Caco-2 (cell line): Measurements from ENCODE around the gene PAQR4. TPM values are rescaled to one million over a fixed set of nuclear protein-coding genes. Genes with fewer than 3 reads are reported as not detected.

Source experiments
- BruUV-seq: library from RNA; stranded (reverse); fragments of 400-500 nt; replicated peaks from 2 replicates; lab custom pipeline; 2021; lab: Mats Ljungman, UMichigan
- CTCF ChIA-PET: fragments of 300-600 bp; sonication (Branson Sonifier 250); formaldehyde crosslinking; loops from one replicate; lab custom pipeline; 2022; ENCODE audit warnings: antibody characterized with exemption; lab: Charles Lee
- POLR2A ChIA-PET: fragments of 300-600 bp; sonication (Branson Sonifier 250); formaldehyde crosslinking; loops from one replicate; lab custom pipeline; 2022; ENCODE audit warnings: antibody characterized with exemption; lab: Charles Lee
- DNase-seq, 2 experiments: peaks; one replicate each; pipeline versions ENCODE4 v3.0.0 to v3.0.0-alpha.2; 2020 to 2022
- H3K27me3 ChIP-seq: replicated peaks from 2 replicates; pipeline ENCODE4 v1.6.0; 2011; ENCODE audit warnings: low read length; ENCODE audit not compliant: control insufficient read depth, insufficient read depth
- H3K36me3 ChIP-seq: 2 replicates; pipeline ENCODE4 v1.5.1; 2011; ENCODE audit warnings: low read length; ENCODE audit not compliant: control insufficient read depth, insufficient read depth
- H3K4me1 ChIP-seq: fragments of 250-450 bp; sonication (Bioruptor Pico); 2 replicates; pipeline ENCODE4 v1.5.1; 2020; ENCODE audit warnings: mild to moderate bottlenecking
- H3K4me3 ChIP-seq: 2 replicates; pipeline ENCODE4 v1.5.1; 2011; ENCODE audit warnings: low read depth, mild to moderate bottlenecking, control low read depth, low read length
- H3K9me3 ChIP-seq: fragments of 250-450 bp; sonication (Bioruptor Pico); 2 replicates; pipeline ENCODE4 v1.5.1; 2020; ENCODE audit warnings: mild to moderate bottlenecking, moderate library complexity
- H3K27ac Mint-ChIP-seq: one replicate; pipeline ENCODE4 v1.8.0; 2022; ENCODE audit warnings: mixed read lengths; ENCODE audit not compliant: unreplicated experiment
- H3K27me3 Mint-ChIP-seq: one replicate; pipeline ENCODE4 v1.8.0; 2022; ENCODE audit warnings: mixed read lengths; ENCODE audit not compliant: insufficient read depth, unreplicated experiment
- H3K36me3 Mint-ChIP-seq: one replicate; pipeline ENCODE4 v1.8.0; 2022; ENCODE audit warnings: mild to moderate bottlenecking, mixed read lengths; ENCODE audit not compliant: insufficient read depth, unreplicated experiment
- H3K4me1 Mint-ChIP-seq: one replicate; pipeline ENCODE4 v1.8.0; 2022; ENCODE audit warnings: low read depth, mixed read lengths; ENCODE audit not compliant: unreplicated experiment
- H3K4me3 Mint-ChIP-seq: one replicate; pipeline ENCODE4 v1.8.0; 2022; ENCODE audit warnings: mild to moderate bottlenecking, moderate library complexity, mixed read lengths; ENCODE audit not compliant: unreplicated experiment
- H3K9me3 Mint-ChIP-seq: one replicate; pipeline ENCODE4 v1.8.0; 2022; ENCODE audit warnings: mixed read lengths; ENCODE audit not compliant: unreplicated experiment
- CTCF ChIP-seq, 2 experiments: fragments of 200-600 bp in 1 of 2; IDR thresholded peaks; 1 replicate in 1 of 2; 2 replicates in 1 of 2; pipeline versions ENCODE4 v1.5.1 to v1.8.0; 2011 to 2022; ENCODE audit warnings: antibody characterized with exemption in 1 of 2, control low read depth in 1 of 2, inconsistent platforms in 1 of 2, low read depth in 1 of 2, low read length in 1 of 2, mild to moderate bottlenecking in 1 of 2, moderate library complexity in 1 of 2; ENCODE audit not compliant: insufficient read depth in 1 of 2, severe bottlenecking in 1 of 2, unreplicated experiment in 1 of 2
- intact Hi-C: fragments of 100-400 bp; cut with micrococcal nuclease; formaldehyde crosslinking; loops from one replicate; pipeline ENCODE4 v1.10.0; 2022; ENCODE audit not compliant: unreplicated experiment
- total RNA-seq: library from RNA; stranded (reverse); gene quantifications from 2 replicates; pipeline ENCODE4 v1.2.3, GENCODE V29; 2022

Gene PAQR4
- total RNA-seq, 1 experiment from 2014 or later, result 12.0 TPM

- no peak for TF ChIP-seq CTCF (IDR thresholded peaks at IDR 0.05; ENCODE audit: insufficient read depth in 1 of 2, low read depth in 1 of 2, low read length in 1 of 2, severe bottlenecking in 1 of 2, unreplicated experiment in 1 of 2)
- Histone ChIP-seq H3K36me3 (no peaks in the 10 kb centered on the region), H3K4me3 (peak overlapping the region; percentile 54), H3K27me3 (no peaks in the 10 kb centered on the region), H3K9me3 (no peaks in the 10 kb centered on the region), H3K4me1 (peaks cover 17% of the 10 kb centered on the region)
- BruUV-seq, result no TSS peak
- no peak overlapping the region for H3K27ac Mint-ChIP-seq
- CTCF ChIA-PET, result interaction anchor here (0.7 to 1.9 kb wide), 6 partner anchors 16 to 1611 kb away, joined by 3 to 5 read pairs (median 4); partner anchors contain the start of gene PKMYT1
- POLR2A ChIA-PET, result interaction anchor here (1.0 kb wide), 1 partner anchor 16 kb away, joined by 5 read pairs; the partner anchor contains the start of gene PKMYT1
- H3K4me3 Mint-ChIP-seq, result peak overlapping the region; percentile 93
- peaks cover 10% of the 10 kb centered on the region for H3K36me3 Mint-ChIP-seq
- intact Hi-C loops, result no loop called here
- H3K4me1 Mint-ChIP-seq, result no peaks in the 10 kb centered on the region
- peak; percentile 91 to 93 for DNase-seq
- H3K27me3 Mint-ChIP-seq, result no peaks in the 10 kb centered on the region
- no peaks in the 10 kb centered on the region for H3K9me3 Mint-ChIP-seq
These were observed 4.4 kb upstream of the PAQR4 start for GRCh38 chr16:2964475-2965336.

GRCh38 chr16:2966043-2966807 is 2.9 kb upstream of the PAQR4 start:
- Histone ChIP-seq H3K4me1 (peaks cover 17% of the 10 kb centered on the region), H3K27me3 (no peaks in the 10 kb centered on the region), H3K4me3 (no peak overlapping the region), H3K9me3 (no peaks in the 10 kb centered on the region), H3K36me3 (no peaks in the 10 kb centered on the region)
- Mint-ChIP-seq H3K27ac (no peak overlapping the region), H3K4me3 (no peak overlapping the region), H3K36me3 (peaks cover 25% of the 10 kb centered on the region), H3K4me1 (no peaks in the 10 kb centered on the region), H3K27me3 (no peaks in the 10 kb centered on the region), H3K9me3 (no peaks in the 10 kb centered on the region)
- DNase-seq, result no peak
- ChIA-PET POLR2A (no interaction called here), CTCF (interaction anchor here (1.9 kb wide), 1 partner anchor 15 kb away, joined by 4 read pairs; the partner anchor contains the start of gene PKMYT1)
- intact Hi-C loops, result no loop called here
- no TSS peak for BruUV-seq
- TF ChIP-seq CTCF (IDR thresholded peaks at IDR 0.05; ENCODE audit: insufficient read depth in 1 of 2, low read depth in 1 of 2, low read length in 1 of 2, severe bottlenecking in 1 of 2, unreplicated experiment in 1 of 2), result no peak

- DNase-seq, result no peak
- CTCF ChIA-PET, result no interaction called here
- no peak for TF ChIP-seq CTCF (IDR thresholded peaks at IDR 0.05; ENCODE audit: insufficient read depth in 1 of 2, low read depth in 1 of 2, low read length in 1 of 2, severe bottlenecking in 1 of 2, unreplicated experiment in 1 of 2)
- Mint-ChIP-seq H3K27ac (no peak overlapping the region), H3K4me3 (no peak overlapping the region), H3K9me3 (no peaks in the 10 kb centered on the region), H3K36me3 (peaks cover 31% of the 10 kb centered on the region), H3K27me3 (no peaks in the 10 kb centered on the region), H3K4me1 (no peaks in the 10 kb centered on the region)
- intact Hi-C loops, result no loop called here
- H3K36me3 ChIP-seq, result no peaks in the 10 kb centered on the region
- BruUV-seq, result no TSS peak
- H3K9me3 ChIP-seq, result no peaks in the 10 kb centered on the region
- no peaks in the 10 kb centered on the region for H3K27me3 ChIP-seq
- H3K4me3 ChIP-seq, result no peak overlapping the region
- POLR2A ChIA-PET, result no interaction called here
- peaks cover 17% of the 10 kb centered on the region for H3K4me1 ChIP-seq
These were observed 2.3 kb upstream of the PAQR4 start for GRCh38 chr16:2966808-2967191.
